MM.1S (cell line): ENCODE results near the gene DIPK1B.

Source experiments
- DNase-seq: peaks from one replicate; pipeline ENCODE4 v3.0.0-alpha.2; 2015
- H2AFZ ChIP-seq: fragments of 300-600 bp; sonication (generic); 2 replicates; pipeline ENCODE4 v1.6.0; 2016; ENCODE audit warnings: antibody characterized with exemption, low read length
- H3F3A ChIP-seq: fragments of 300-600 bp; sonication (generic); 2 replicates; pipeline ENCODE4 v1.6.1; 2016; ENCODE audit warnings: mild to moderate bottlenecking, antibody characterized with exemption, low read length, moderate library complexity, mixed read lengths; ENCODE audit not compliant: insufficient read depth
- H3K27ac ChIP-seq: fragments of 300-600 bp; sonication (generic); 2 replicates; pipeline ENCODE4 v1.5.1; 2016; ENCODE audit warnings: mild to moderate bottlenecking, low read length
- H3K27me3 ChIP-seq: fragments of 300-600 bp; sonication (generic); replicated peaks from 2 replicates; pipeline ENCODE4 v1.6.0; 2016; ENCODE audit warnings: low read length; ENCODE audit not compliant: insufficient read depth
- H3K36me3 ChIP-seq: fragments of 300-600 bp; sonication (generic); replicated peaks from 2 replicates; pipeline ENCODE4 v1.6.1; 2016; ENCODE audit warnings: mild to moderate bottlenecking, low read length, mixed read lengths; ENCODE audit not compliant: insufficient read depth
- H3K4me1 ChIP-seq: fragments of 300-600 bp; sonication (generic); 2 replicates; pipeline ENCODE4 v1.6.1; 2016; ENCODE audit warnings: low read length, mixed read lengths
- H3K4me2 ChIP-seq: fragments of 300-600 bp; sonication (generic); 2 replicates; pipeline ENCODE4 v1.6.0; 2016; ENCODE audit warnings: low read depth, low read length
- H3K4me3 ChIP-seq: fragments of 300-600 bp; sonication (generic); 2 replicates; pipeline ENCODE4 v1.5.1; 2016; ENCODE audit warnings: low read length, mixed read lengths
- H3K79me2 ChIP-seq: fragments of 300-600 bp; sonication (generic); 2 replicates; pipeline ENCODE4 v1.6.1; 2016; ENCODE audit warnings: mixed run types, low read length, mixed read lengths
- H3K9ac ChIP-seq: fragments of 300-600 bp; sonication (generic); 2 replicates; pipeline ENCODE4 v1.6.1; 2016; ENCODE audit warnings: low read length, mixed read lengths
- H3K9me2 ChIP-seq: fragments of 300-600 bp; sonication (generic); replicated peaks from 2 replicates; pipeline ENCODE4 v1.6.1; 2016; ENCODE audit warnings: mild to moderate bottlenecking, low read length, mixed read lengths; ENCODE audit not compliant: insufficient read depth
- H3K9me3 ChIP-seq: fragments of 300-600 bp; sonication (generic); replicated peaks from 2 replicates; pipeline ENCODE4 v1.6.1; 2016; ENCODE audit warnings: mild to moderate bottlenecking, low read length, mixed read lengths; ENCODE audit not compliant: insufficient read depth
- H4K20me1 ChIP-seq: fragments of 300-600 bp; sonication (generic); 2 replicates; pipeline ENCODE4 v1.6.1; 2016; ENCODE audit warnings: mild to moderate bottlenecking, low read length, moderate library complexity, mixed read lengths; ENCODE audit not compliant: insufficient read depth
- EZH2 ChIP-seq: fragments of 300-600 bp; sonication (generic); optimal IDR thresholded peaks from 2 replicates; pipeline ENCODE3; 2017; ENCODE audit warnings: low read depth, mild to moderate bottlenecking, antibody characterized with exemption, low read length, mixed read lengths
- EZH2phosphoT487 ChIP-seq: fragments of 300-600 bp; sonication (generic); IDR thresholded peaks from 2 replicates; pipeline ENCODE4 v1.6.1; 2018; ENCODE audit warnings: antibody characterized with exemption, low read length
- TF ChIP-seq, protein P1 (sequence below): fragments of 300-600 bp; sonication (generic); IDR thresholded peaks from 2 replicates; pipeline ENCODE4 v1.5.1; 2016; ENCODE audit warnings: antibody characterized with exemption, low read length, mixed read lengths

The DIPK1B gene

DNA sequence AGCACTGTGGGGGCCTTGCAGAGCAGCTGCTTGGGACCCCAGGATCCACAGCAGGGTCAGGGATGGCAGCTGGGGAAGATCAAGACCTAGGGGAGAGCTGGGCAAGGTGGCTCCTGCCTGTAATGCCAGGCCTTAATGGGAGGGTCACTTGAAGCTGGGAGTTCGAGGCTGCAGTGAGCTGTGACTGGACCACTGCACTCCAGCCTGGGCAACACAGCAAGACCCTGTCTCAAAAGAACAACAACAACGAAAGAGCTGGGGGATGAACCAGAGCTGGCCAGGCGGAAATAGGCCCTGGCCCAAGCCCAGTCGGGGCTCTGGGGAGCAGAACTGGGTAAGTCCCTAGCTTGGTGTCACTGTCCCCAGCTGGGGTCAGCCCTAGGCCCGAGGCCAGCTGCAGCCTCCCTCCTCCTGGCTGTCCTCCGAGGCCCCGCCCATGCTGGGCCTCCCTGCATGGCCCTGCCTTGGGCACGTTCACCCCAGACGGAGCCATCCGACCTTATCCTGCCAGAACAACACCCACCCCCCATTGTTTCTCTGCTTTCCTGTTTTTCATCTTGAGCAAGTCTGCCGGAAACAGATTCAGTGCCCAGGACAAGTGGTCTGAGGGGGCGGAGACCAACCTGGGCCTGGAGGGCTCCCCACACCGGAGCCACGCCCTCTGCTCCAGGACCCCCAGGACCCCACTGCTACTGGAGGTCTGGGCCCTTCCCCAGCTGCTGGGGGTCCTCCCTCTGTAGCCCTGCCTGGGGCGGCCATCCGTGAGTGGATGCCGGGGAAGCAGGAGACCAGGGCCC, 1.9 kb downstream of the DIPK1B start:
- no peak overlapping the region for H3K27ac ChIP-seq
- peaks cover 87% of the 10 kb centered on the region for H3K27me3 ChIP-seq
- H4K20me1 ChIP-seq = no peaks in the 10 kb centered on the region
- H3K9me3 ChIP-seq = no peaks in the 10 kb centered on the region
- H3K4me3 ChIP-seq = no peak overlapping the region
- no peak for DNase-seq
- H3F3A ChIP-seq = no peaks in the 10 kb centered on the region
- no peaks in the 10 kb centered on the region for H3K4me1 ChIP-seq
- H3K9me2 ChIP-seq = no peaks in the 10 kb centered on the region
- H2AFZ ChIP-seq = no peak overlapping the region
- H3K36me3 ChIP-seq = no peaks in the 10 kb centered on the region
- no peaks in the 10 kb centered on the region for H3K79me2 ChIP-seq
- H3K9ac ChIP-seq = no peak overlapping the region
- TF ChIP-seq, protein P1, sequence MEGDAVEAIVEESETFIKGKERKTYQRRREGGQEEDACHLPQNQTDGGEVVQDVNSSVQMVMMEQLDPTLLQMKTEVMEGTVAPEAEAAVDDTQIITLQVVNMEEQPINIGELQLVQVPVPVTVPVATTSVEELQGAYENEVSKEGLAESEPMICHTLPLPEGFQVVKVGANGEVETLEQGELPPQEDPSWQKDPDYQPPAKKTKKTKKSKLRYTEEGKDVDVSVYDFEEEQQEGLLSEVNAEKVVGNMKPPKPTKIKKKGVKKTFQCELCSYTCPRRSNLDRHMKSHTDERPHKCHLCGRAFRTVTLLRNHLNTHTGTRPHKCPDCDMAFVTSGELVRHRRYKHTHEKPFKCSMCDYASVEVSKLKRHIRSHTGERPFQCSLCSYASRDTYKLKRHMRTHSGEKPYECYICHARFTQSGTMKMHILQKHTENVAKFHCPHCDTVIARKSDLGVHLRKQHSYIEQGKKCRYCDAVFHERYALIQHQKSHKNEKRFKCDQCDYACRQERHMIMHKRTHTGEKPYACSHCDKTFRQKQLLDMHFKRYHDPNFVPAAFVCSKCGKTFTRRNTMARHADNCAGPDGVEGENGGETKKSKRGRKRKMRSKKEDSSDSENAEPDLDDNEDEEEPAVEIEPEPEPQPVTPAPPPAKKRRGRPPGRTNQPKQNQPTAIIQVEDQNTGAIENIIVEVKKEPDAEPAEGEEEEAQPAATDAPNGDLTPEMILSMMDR = no peak
- TF ChIP-seq EZH2phosphoT487 = no peak
- no peak for TF ChIP-seq EZH2
- H3K4me2 ChIP-seq = no peak overlapping the region

DNA sequence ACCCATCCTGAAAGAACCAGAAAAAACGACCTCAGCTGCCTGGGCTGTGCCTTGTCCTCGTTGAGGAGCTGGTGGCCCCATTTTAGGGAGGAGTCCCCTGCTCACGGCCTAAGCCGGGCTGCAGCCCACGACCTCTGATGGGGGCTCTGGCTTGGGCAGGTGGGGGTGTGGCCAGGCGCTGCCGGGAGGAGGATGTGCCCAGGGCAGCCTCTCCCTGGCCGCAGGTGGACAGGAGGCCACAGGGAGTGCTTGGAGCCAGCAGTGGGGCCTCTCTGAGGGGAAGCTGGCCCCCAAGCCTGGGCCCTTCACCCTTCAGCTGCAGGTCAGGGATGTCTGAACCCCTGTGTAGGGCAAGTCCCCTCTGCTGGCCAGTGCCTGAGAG, 2.5 kb downstream of the DIPK1B start:
- Histone ChIP-seq H3K36me3 (no peaks in the 10 kb centered on the region), H3K9ac (no peak overlapping the region), H3K27me3 (peaks cover 81% of the 10 kb centered on the region), H3K4me3 (no peak overlapping the region), H3K9me2 (no peaks in the 10 kb centered on the region), H4K20me1 (no peaks in the 10 kb centered on the region), H3K9me3 (no peaks in the 10 kb centered on the region), H3K79me2 (no peaks in the 10 kb centered on the region), H3K27ac (no peak overlapping the region), H3K4me2 (no peak overlapping the region), H3F3A (no peaks in the 10 kb centered on the region), H3K4me1 (no peaks in the 10 kb centered on the region), H2AFZ (no peak overlapping the region)
- no peak for DNase-seq
- TF ChIP-seq EZH2phosphoT487 (no peak), EZH2 (no peak)
- TF ChIP-seq, protein P1 = no peak

DNA sequence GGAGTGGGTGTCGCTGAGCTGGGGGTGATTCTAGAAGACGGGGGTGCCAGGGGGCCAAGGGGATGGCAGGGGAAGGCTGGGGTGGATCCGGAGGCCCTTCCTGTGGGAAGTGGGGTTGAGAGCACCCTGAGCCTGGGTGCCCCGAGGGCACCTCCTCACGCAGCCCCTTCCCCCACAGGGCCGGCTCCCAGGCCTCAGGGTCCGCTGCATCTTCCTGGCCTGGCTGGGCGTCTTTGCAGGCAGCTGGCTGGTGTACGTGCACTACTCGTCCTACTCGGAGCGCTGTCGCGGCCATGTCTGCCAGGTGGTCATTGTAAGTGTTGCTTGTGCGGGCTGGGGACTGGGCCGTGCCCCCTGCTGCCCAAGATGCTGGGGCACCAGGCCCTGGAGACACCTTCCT, 5.0 kb downstream of the DIPK1B start:
- DNase-seq = no peak

More for the DNA sequence above, 5.0 kb downstream of the DIPK1B start:
- Histone ChIP-seq H3K27me3 (peaks cover 59% of the 10 kb centered on the region), H3K36me3 (no peaks in the 10 kb centered on the region), H3K79me2 (no peaks in the 10 kb centered on the region), H3K9me3 (no peaks in the 10 kb centered on the region), H3F3A (no peaks in the 10 kb centered on the region), H3K4me3 (no peak overlapping the region), H3K9ac (no peak overlapping the region), H3K9me2 (no peaks in the 10 kb centered on the region), H3K4me1 (no peaks in the 10 kb centered on the region), H2AFZ (no peak overlapping the region), H3K4me2 (no peak overlapping the region), H3K27ac (no peak overlapping the region), H4K20me1 (0 out of 2 replicates have a peak, but pooled peaks cover 8% of the 10 kb centered on the region)
- TF ChIP-seq EZH2phosphoT487 (no peak), EZH2 (no peak)
- TF ChIP-seq, protein P1 = no peak
